ENCODE data around the gene CNN1. TPM values are rescaled to one million over a fixed set of nuclear protein-coding genes. Genes with fewer than 3 reads are reported as not detected.
A peak's percentile ranks its signal among the peaks of the same experiment; 100 is the strongest.

The CNN1 gene
- total RNA-seq, 1 experiment from 2014 or later, result not detected

DNA sequence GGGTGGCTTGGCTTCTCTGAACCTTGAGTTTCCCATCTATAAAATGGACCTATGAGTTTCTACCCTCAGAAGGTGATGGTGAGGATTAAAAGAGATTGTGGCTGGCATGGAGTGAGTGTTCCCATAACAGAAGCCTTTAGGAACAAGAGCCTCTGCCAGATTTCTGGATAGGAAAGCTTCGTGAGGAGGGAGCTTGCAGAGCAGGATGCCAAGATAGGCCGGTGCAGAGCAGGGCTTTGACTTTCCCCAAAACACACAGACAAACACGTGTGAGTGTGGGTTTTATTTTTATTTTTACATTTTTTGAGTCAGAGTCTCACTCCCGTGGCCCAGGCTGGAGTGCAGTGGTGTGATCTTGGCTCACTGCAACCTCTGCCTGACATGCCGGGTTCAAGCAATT, 3.7 kb upstream of the CNN1 start:
- Mint-ChIP-seq H3K27ac (ENCODE audit: unreplicated experiment) (peak overlapping the region; percentile 6), H3K9me3 (ENCODE audit: low read depth, unreplicated experiment) (no peaks in the 10 kb centered on the region), H3K27me3 (ENCODE audit: unreplicated experiment) (peaks cover 18% of the 10 kb centered on the region), H3K4me1 (ENCODE audit: low read depth, unreplicated experiment) (peaks cover 8% of the 10 kb centered on the region), H3K36me3 (ENCODE audit: insufficient read depth, unreplicated experiment) (peaks cover 20% of the 10 kb centered on the region), H3K4me3 (ENCODE audit: low read depth, unreplicated experiment) (no peak overlapping the region)
- TF ChIP-seq, protein P1, sequence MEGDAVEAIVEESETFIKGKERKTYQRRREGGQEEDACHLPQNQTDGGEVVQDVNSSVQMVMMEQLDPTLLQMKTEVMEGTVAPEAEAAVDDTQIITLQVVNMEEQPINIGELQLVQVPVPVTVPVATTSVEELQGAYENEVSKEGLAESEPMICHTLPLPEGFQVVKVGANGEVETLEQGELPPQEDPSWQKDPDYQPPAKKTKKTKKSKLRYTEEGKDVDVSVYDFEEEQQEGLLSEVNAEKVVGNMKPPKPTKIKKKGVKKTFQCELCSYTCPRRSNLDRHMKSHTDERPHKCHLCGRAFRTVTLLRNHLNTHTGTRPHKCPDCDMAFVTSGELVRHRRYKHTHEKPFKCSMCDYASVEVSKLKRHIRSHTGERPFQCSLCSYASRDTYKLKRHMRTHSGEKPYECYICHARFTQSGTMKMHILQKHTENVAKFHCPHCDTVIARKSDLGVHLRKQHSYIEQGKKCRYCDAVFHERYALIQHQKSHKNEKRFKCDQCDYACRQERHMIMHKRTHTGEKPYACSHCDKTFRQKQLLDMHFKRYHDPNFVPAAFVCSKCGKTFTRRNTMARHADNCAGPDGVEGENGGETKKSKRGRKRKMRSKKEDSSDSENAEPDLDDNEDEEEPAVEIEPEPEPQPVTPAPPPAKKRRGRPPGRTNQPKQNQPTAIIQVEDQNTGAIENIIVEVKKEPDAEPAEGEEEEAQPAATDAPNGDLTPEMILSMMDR (IDR thresholded peaks at IDR 0.05; ENCODE audit: unreplicated experiment), result no peak
- intact Hi-C loops (cut with micrococcal nuclease; ENCODE audit: unreplicated experiment), result no loop called here
- DNase-seq, result no peak
- CTCF ChIA-PET, result no interaction called here
- BruUV-seq (replicated peaks), result no TSS peak

DNA sequence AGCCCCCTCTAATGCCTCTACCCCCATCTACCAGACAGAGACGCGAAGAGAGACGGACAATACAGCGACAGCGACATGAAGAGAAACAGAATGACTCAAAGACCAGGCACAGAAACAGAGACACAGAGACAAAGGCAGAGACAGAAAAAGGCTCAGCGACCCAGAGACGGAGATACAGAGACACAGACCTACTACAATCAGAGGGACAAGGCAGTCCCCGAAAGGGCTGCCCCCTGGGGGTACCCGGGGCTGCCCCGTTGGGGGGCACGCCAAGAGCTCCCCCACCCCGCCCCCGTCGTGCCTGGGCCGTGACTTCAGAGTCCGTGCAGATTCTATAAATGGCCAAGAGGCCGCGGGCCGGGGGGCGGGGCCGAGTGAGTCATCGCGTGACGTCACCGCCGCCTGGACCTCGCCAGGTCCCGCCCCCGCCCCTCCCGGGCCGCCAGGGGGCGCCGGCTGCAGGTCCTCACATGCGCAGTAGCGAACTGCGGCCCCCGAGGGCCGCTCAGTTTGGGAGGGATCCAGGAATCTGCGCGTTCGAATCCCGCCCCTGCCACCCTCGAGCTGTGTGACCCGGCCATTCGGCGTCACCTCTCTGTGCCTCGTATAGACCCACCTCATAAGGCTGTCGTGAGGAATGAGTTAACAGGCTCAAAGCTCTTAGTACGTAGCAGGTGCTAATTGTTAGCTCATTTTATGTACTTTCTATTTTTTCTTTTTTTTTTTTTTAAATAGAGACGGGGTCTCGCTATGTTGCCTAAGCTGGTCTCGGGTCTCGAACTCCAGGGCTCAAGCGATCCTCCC, 2.7 kb upstream of the CNN1 start:
- Mint-ChIP-seq H3K4me3 (ENCODE audit: low read depth, unreplicated experiment) (no peak overlapping the region), H3K27ac (ENCODE audit: unreplicated experiment) (peak overlapping the region; percentile 75), H3K4me1 (ENCODE audit: low read depth, unreplicated experiment) (peaks cover 8% of the 10 kb centered on the region), H3K27me3 (ENCODE audit: unreplicated experiment) (peaks cover 27% of the 10 kb centered on the region), H3K9me3 (ENCODE audit: low read depth, unreplicated experiment) (no peaks in the 10 kb centered on the region), H3K36me3 (ENCODE audit: insufficient read depth, unreplicated experiment) (peaks cover 15% of the 10 kb centered on the region)
- intact Hi-C loops (cut with micrococcal nuclease; ENCODE audit: unreplicated experiment), result no loop called here
- TF ChIP-seq, protein P1 (IDR thresholded peaks at IDR 0.05; ENCODE audit: unreplicated experiment), result peak; percentile 49
- peak; percentile 90 for DNase-seq
- no TSS peak for BruUV-seq (replicated peaks)
- CTCF ChIA-PET, result interaction anchor here (0.6 to 1.1 kb wide), 3 partner anchors 23 to 947 kb away, joined by 3 to 4 read pairs (median 3); partner anchors contain the start of gene ELOF1

DNA sequence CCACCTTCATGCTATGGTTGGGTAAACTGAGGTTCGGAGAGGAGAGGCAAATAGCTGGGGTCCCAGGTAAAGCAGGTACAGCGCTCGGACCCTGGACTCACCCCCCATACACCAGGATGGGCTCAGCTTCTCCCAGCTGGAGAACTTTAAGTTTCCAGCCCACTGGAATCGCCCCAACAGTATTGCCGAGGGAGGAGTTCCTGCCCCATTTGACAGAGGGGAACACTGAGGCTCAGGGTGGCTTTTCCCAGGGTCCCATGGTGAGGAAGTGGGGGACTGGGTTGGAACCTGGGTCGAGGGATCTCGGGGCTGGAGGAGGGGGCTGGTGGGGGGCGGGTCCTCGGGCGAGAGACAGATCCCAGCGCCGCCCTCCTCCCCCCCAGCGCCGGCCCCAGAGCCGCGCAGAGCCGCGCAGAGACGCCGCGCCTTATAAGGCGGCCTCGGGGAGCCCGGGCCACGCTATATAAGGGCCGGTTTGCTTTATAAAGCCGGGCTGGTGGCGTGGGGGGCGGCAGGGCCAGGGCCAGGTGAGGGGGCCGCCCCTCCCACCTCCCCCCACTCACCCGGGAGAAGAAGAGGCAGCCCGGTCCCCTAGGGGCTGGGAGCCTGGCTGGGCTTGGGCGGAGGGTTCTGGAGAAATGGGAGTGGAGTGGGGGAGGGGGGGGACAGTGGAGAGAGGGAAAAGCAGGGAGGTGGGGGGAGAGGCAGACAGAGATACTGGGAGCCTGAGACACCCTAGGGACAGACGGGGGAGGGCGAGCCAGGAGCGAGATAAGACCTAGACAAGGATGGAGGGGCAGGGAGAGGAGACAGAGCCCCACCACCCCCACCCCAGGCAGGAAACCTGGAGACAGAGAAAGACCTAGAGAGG, 1.1 kb downstream of the CNN1 start:
- no peak for DNase-seq
- intact Hi-C loops (cut with micrococcal nuclease; ENCODE audit: unreplicated experiment), result no loop called here
- Mint-ChIP-seq H3K4me1 (ENCODE audit: low read depth, unreplicated experiment) (no peaks in the 10 kb centered on the region), H3K27me3 (ENCODE audit: unreplicated experiment) (peaks cover 42% of the 10 kb centered on the region), H3K36me3 (ENCODE audit: insufficient read depth, unreplicated experiment) (peaks cover 12% of the 10 kb centered on the region), H3K27ac (ENCODE audit: unreplicated experiment) (no peak overlapping the region), H3K4me3 (ENCODE audit: low read depth, unreplicated experiment) (no peak overlapping the region), H3K9me3 (ENCODE audit: low read depth, unreplicated experiment) (no peaks in the 10 kb centered on the region)
- TF ChIP-seq, protein P1 (IDR thresholded peaks at IDR 0.05; ENCODE audit: unreplicated experiment), result no peak
- BruUV-seq (replicated peaks), result no TSS peak
- CTCF ChIA-PET, result no interaction called here

DNA sequence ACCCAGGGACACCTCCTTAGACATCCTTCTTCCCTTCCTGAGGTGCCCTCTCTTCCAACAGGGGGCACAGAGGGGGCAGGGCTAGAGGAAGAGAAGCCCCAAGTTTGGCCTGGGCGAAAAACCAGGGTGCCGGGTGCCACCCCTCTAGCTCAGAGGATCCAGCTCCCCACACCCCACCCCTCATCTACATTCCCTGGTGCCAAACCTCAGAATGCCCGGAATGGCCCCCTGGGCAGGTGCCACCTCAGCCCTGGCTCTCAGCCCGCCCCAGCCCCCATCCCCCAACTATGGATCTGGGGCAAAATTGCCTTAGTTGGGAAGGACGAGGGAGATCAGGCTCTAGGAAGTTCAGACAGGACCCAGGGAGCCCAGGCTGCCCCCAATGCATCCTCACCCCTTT, 2.0 kb downstream of the CNN1 start:
- peaks cover 4% of the 10 kb centered on the region for H3K36me3 Mint-ChIP-seq (ENCODE audit: insufficient read depth, unreplicated experiment)
- no peak for DNase-seq
- intact Hi-C loops (cut with micrococcal nuclease; ENCODE audit: unreplicated experiment), result no loop called here
- no peaks in the 10 kb centered on the region for H3K9me3 Mint-ChIP-seq (ENCODE audit: low read depth, unreplicated experiment)
- TF ChIP-seq, protein P1 (IDR thresholded peaks at IDR 0.05; ENCODE audit: unreplicated experiment), result no peak
- H3K27ac Mint-ChIP-seq (ENCODE audit: unreplicated experiment), result no peak overlapping the region
- no TSS peak for BruUV-seq (replicated peaks)
- H3K4me1 Mint-ChIP-seq (ENCODE audit: low read depth, unreplicated experiment), result no peaks in the 10 kb centered on the region
- CTCF ChIA-PET, result no interaction called here
- H3K27me3 Mint-ChIP-seq (ENCODE audit: unreplicated experiment), result peaks cover 51% of the 10 kb centered on the region
- H3K4me3 Mint-ChIP-seq (ENCODE audit: low read depth, unreplicated experiment), result no peak overlapping the region
